OCI-LY3 (cell line): ENCODE measurements around the gene CTSW.

Source experiments
- EZH2phosphoT487 ChIP-seq: fragments of 200-600 bp; shearing (Covaris generic); IDR thresholded peaks from 2 replicates; pipeline ENCODE4 v1.6.1; 2018; ENCODE audit warnings: antibody characterized with exemption, mixed run types, low read depth
- TF ChIP-seq, protein P1 (sequence below): fragments of 200-600, 300-600 bp; sonication (generic); IDR thresholded peaks from 2 replicates; pipeline ENCODE4 v1.5.1; 2014; ENCODE audit warnings: antibody characterized with exemption, low read length, low read depth

DNA sequence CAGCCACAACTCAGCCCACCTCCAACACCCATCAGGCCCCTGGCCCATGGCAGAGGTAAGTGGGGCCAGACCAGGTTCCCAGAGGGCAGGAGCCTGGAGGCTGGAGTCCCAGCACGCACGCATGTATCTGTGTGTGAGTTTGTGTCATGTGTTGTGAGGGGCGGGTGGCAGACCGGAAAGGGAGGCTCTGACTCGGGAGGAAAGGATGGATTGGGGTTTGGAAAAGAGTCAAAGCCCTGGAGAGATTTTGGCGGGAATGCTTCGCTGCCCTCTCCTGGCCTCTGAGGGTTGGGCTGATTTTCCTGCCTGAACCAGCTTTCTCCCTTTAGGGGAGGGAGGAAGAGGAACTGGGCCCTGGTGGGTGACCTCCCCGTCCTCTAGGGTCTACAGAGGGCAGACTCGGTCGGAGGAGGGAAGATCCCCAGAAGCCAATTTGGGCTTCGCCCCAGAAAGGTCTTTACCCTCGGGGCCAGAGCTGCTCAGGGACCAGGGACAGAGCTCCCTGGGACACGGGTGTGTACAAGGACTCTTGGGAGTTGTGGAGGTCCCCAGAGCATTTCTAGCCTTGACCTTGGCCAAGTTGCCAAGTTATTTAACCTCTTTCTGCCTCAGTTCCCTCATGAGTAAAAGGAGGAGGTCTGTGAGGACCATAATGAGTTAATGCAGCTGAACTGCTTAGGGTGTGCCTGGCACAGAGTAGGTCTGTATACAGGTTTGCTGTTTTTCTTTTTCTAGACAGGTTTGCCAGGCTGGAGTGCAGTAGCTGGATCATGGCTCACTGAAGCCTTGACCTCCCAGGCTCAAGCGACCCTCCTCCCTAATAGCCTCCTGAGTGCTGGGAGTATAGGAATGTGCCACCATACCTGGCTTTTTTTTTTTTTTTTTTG is 32.3 kb downstream of the CTSW start:
- TF ChIP-seq, protein P1, sequence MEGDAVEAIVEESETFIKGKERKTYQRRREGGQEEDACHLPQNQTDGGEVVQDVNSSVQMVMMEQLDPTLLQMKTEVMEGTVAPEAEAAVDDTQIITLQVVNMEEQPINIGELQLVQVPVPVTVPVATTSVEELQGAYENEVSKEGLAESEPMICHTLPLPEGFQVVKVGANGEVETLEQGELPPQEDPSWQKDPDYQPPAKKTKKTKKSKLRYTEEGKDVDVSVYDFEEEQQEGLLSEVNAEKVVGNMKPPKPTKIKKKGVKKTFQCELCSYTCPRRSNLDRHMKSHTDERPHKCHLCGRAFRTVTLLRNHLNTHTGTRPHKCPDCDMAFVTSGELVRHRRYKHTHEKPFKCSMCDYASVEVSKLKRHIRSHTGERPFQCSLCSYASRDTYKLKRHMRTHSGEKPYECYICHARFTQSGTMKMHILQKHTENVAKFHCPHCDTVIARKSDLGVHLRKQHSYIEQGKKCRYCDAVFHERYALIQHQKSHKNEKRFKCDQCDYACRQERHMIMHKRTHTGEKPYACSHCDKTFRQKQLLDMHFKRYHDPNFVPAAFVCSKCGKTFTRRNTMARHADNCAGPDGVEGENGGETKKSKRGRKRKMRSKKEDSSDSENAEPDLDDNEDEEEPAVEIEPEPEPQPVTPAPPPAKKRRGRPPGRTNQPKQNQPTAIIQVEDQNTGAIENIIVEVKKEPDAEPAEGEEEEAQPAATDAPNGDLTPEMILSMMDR = peak; percentile 56
- TF ChIP-seq EZH2phosphoT487 = no peak
